IMR-90 (cell line): ENCODE data around the gene NES. TPM values are rescaled to one million over a fixed set of nuclear protein-coding genes. Genes with fewer than 3 reads are reported as not detected.

Experiments
- ATAC-seq: fragments of 200-7000 bp; cut with Tn5 transposase; 2 replicates; pipeline ENCODE4 v1.9.1; 2020; ENCODE audit warnings: low read depth, mild to moderate bottlenecking, moderate library complexity
- BruUV-seq: library from RNA; stranded (reverse); fragments of 400-500 nt; replicated peaks from 2 replicates; lab custom pipeline; 2021; lab: Mats Ljungman, UMichigan
- CTCF ChIA-PET: fragments of 300-600 bp; formaldehyde crosslinking; extraction: SDS; loops from one replicate; lab custom pipeline; 2021; ENCODE audit warnings: antibody characterized with exemption; lab: Yijun Ruan, JAX
- POLR2A ChIA-PET: fragments of 300-600 bp; sonication (Branson Sonifier 250); formaldehyde crosslinking; loops from one replicate; lab custom pipeline; 2022; ENCODE audit warnings: antibody characterized with exemption; ENCODE audit not compliant: unreplicated experiment; lab: Charles Lee
- DNase-seq: peaks from one replicate; pipeline ENCODE4 v3.0.0; 2013
- H2AFZ ChIP-seq: replicated peaks from 2 replicates; pipeline ENCODE3; 2013; ENCODE audit warnings: low read length, mild to moderate bottlenecking; ENCODE audit not compliant: poor library complexity
- H2AK5ac ChIP-seq: 2 replicates; pipeline ENCODE4 v1.6.1; 2013; ENCODE audit warnings: low read depth, low read length, inconsistent platforms
- H2AK9ac ChIP-seq: replicated peaks from 2 replicates; pipeline ENCODE3; 2013; ENCODE audit warnings: mild to moderate bottlenecking, low read depth, low read length, moderate library complexity; ENCODE audit not compliant: poor library complexity
- H2BK120ac ChIP-seq: 2 replicates; pipeline ENCODE4 v1.6.1; 2013; ENCODE audit warnings: low read depth, low read length, inconsistent platforms
- H2BK15ac ChIP-seq: 3 replicates; pipeline ENCODE4 v1.6.1; 2013; ENCODE audit warnings: low read depth, low read length, inconsistent platforms
- H2BK20ac ChIP-seq: 2 replicates; pipeline ENCODE4 v1.6.1; 2013; ENCODE audit warnings: low read depth, mild to moderate bottlenecking, inconsistent platforms, low read length, moderate library complexity
- H2BK5ac ChIP-seq: 2 replicates; pipeline ENCODE4 v1.6.1; 2013; ENCODE audit warnings: mild to moderate bottlenecking, low read depth, low read length, inconsistent platforms; ENCODE audit not compliant: poor library complexity, severe bottlenecking
- H3K14ac ChIP-seq: replicated peaks from 2 replicates; pipeline ENCODE4 v1.6.1; 2013; ENCODE audit warnings: low read depth, low read length, inconsistent platforms
- H3K18ac ChIP-seq: 2 replicates; pipeline ENCODE4 v1.6.1; 2013; ENCODE audit warnings: low read depth, low read length, control low read depth
- H3K23ac ChIP-seq: 2 replicates; pipeline ENCODE4 v1.6.1; 2013; ENCODE audit warnings: low read depth, low read length, inconsistent platforms
- H3K27ac ChIP-seq: 2 replicates; pipeline ENCODE4 v1.5.1; 2013; ENCODE audit warnings: mild to moderate bottlenecking, control low read depth, low read length; ENCODE audit not compliant: insufficient read depth
- H3K27me3 ChIP-seq: 2 replicates; pipeline ENCODE4 v1.6.1; 2013; ENCODE audit warnings: low read length; ENCODE audit not compliant: control insufficient read depth, insufficient read depth
- H3K36me3 ChIP-seq: 2 replicates; pipeline ENCODE4 v1.6.1; 2013; ENCODE audit warnings: low read length, mixed read lengths; ENCODE audit not compliant: control insufficient read depth, insufficient read depth
- H3K4ac ChIP-seq: 2 replicates; pipeline ENCODE4 v1.6.1; 2013; ENCODE audit warnings: low read depth, low read length, inconsistent platforms
- H3K4me1 ChIP-seq: 2 replicates; pipeline ENCODE4 v1.6.1; 2013; ENCODE audit warnings: low read length, mixed read lengths; ENCODE audit not compliant: control insufficient read depth, insufficient read depth
- H3K4me2 ChIP-seq: 2 replicates; pipeline ENCODE4 v1.6.1; 2013; ENCODE audit warnings: low read depth, mild to moderate bottlenecking, control low read depth, low read length, moderate library complexity
- H3K4me3 ChIP-seq: 2 replicates; pipeline ENCODE4 v1.5.1; 2013; ENCODE audit warnings: low read depth, mild to moderate bottlenecking, control low read depth, low read length, moderate library complexity; ENCODE audit not compliant: insufficient read depth
- H3K56ac ChIP-seq: 2 replicates; pipeline ENCODE4 v1.6.1; 2013; ENCODE audit warnings: low read length, inconsistent platforms; ENCODE audit not compliant: insufficient read depth; ENCODE audit errors: extremely low read depth
- H3K79me1 ChIP-seq, 2 experiments: 2 replicates each; pipeline ENCODE4 v1.6.1; 2013; ENCODE audit warnings: low read length in 2 of 2, inconsistent platforms in 1 of 2, low read depth in 1 of 2
- H3K9ac ChIP-seq: 2 replicates; pipeline ENCODE4 v1.6.1; 2013; ENCODE audit warnings: low read depth, low read length, control low read depth
- H3K9me1 ChIP-seq: 2 replicates; pipeline ENCODE4 v1.6.1; 2013; ENCODE audit warnings: low read length, inconsistent platforms; ENCODE audit not compliant: insufficient read depth
- H3K9me3 ChIP-seq: 2 replicates; pipeline ENCODE4 v1.6.1; 2013; ENCODE audit warnings: low read length; ENCODE audit not compliant: control insufficient read depth, insufficient read depth
- H4K20me1 ChIP-seq: 2 replicates; pipeline ENCODE4 v1.6.1; 2013; ENCODE audit warnings: low read length, inconsistent platforms; ENCODE audit not compliant: insufficient read depth
- H4K5ac ChIP-seq: 2 replicates; pipeline ENCODE4 v1.6.1; 2013; ENCODE audit warnings: mild to moderate bottlenecking, low read depth, low read length, control low read depth
- H4K8ac ChIP-seq, 2 experiments: 2 replicates each; pipeline ENCODE4 v1.6.1; 2013; ENCODE audit warnings: low read depth in 2 of 2, low read length in 2 of 2, control low read depth in 1 of 2, inconsistent platforms in 1 of 2
- H4K91ac ChIP-seq: 2 replicates; pipeline ENCODE4 v1.6.1; 2013; ENCODE audit warnings: low read depth, low read length, inconsistent platforms; ENCODE audit not compliant: insufficient read depth
- BHLHE40 ChIP-seq: fragments of 150-350 bp; IDR thresholded peaks from 2 replicates; pipeline ENCODE4 v1.6.1; 2016; ENCODE audit warnings: mild to moderate bottlenecking, low read depth, low read length
- CEBPB ChIP-seq: IDR thresholded peaks from 2 replicates; pipeline ENCODE4 v1.6.1; 2012; ENCODE audit warnings: low read depth, low read length, improper control_type of control experiment
- CHD1 ChIP-seq: IDR thresholded peaks from 2 replicates; pipeline ENCODE4 v1.6.1; 2012; ENCODE audit warnings: low read depth, low read length, improper control_type of control experiment
- ELK1 ChIP-seq: fragments of 150-350 bp; IDR thresholded peaks from 2 replicates; pipeline ENCODE4 v1.6.1; 2016; ENCODE audit warnings: low read depth, mild to moderate bottlenecking, low read length, moderate library complexity, borderline replicate concordance
- FOS ChIP-seq: fragments of 150-350 bp; IDR thresholded peaks from 2 replicates; pipeline ENCODE4 v1.6.1; 2016; ENCODE audit warnings: low read depth, low read length
- MAFK ChIP-seq: IDR thresholded peaks from 2 replicates; pipeline ENCODE4 v1.6.1; 2012; ENCODE audit warnings: low read depth, low read length, improper control_type of control experiment
- MAZ ChIP-seq: IDR thresholded peaks from 2 replicates; pipeline ENCODE4 v1.6.1; 2012; ENCODE audit warnings: low read depth, mild to moderate bottlenecking, low read length, improper control_type of control experiment, moderate library complexity, borderline replicate concordance
- MXI1 ChIP-seq: IDR thresholded peaks from 2 replicates; pipeline ENCODE4 v1.6.1; 2012; ENCODE audit warnings: low read depth, mild to moderate bottlenecking, low read length, moderate library complexity, borderline replicate concordance
- NFE2L2 ChIP-seq: fragments of 150-350 bp; IDR thresholded peaks from 2 replicates; pipeline ENCODE4 v1.6.1; 2016; ENCODE audit warnings: low read depth, mild to moderate bottlenecking, low read length
- POLR2A ChIP-seq: IDR thresholded peaks from 2 replicates; pipeline ENCODE4 v1.6.1; 2012; ENCODE audit warnings: mild to moderate bottlenecking, low read depth, low read length
- RAD21 ChIP-seq: IDR thresholded peaks from 2 replicates; pipeline ENCODE4 v1.6.1; 2012; ENCODE audit warnings: low read length, improper control_type of control experiment
- RCOR1 ChIP-seq: IDR thresholded peaks from 2 replicates; pipeline ENCODE4 v1.6.1; 2012; ENCODE audit warnings: mild to moderate bottlenecking, low read length, improper control_type of control experiment; ENCODE audit not compliant: insufficient replicate concordance
- RFX5 ChIP-seq: IDR thresholded peaks from 2 replicates; pipeline ENCODE4 v1.8.0; 2012; ENCODE audit warnings: low read depth, mild to moderate bottlenecking, low read length, moderate library complexity
- SMC3 ChIP-seq: fragments of 150-350 bp; IDR thresholded peaks from 2 replicates; pipeline ENCODE4 v1.6.1; 2016; ENCODE audit warnings: low read depth, mild to moderate bottlenecking, antibody characterized with exemption, low read length, moderate library complexity
- USF2 ChIP-seq: fragments of 150-350 bp; IDR thresholded peaks from 2 replicates; pipeline ENCODE4 v1.6.1; 2017; ENCODE audit warnings: mild to moderate bottlenecking, antibody characterized with exemption, low read length, low read depth
- WGBS, 2 experiments: methylation state at CpG; one replicate each; pipeline versions ENCODE4 v1.1.5 to v1.1.7; 2013; ENCODE audit warnings: missing lambda C conversion rate in 2 of 2; ENCODE audit not compliant: insufficient read length in 1 of 2; ENCODE audit errors: extremely low coverage in 2 of 2; 5-methylcytosine and 5-hydroxymethylcytosine counted together
- dilution Hi-C: fragments of 300-500 bp; cut with HindIII; formaldehyde crosslinking; loops from one replicate; pipeline ENCODE4 v1.14.3; 2018; ENCODE audit warnings: low sequenced_read_pairs; ENCODE audit not compliant: unreplicated experiment
- in situ Hi-C: fragments of 300-500 bp; cut with MboI; formaldehyde crosslinking; loops from 3 replicates; pipeline ENCODE4 v1.14.3; 2019; ENCODE audit warnings: low sequenced_read_pairs, inconsistent platforms, mixed read lengths
- intact Hi-C: fragments of 100-400 bp; cut with micrococcal nuclease; formaldehyde crosslinking; loops from 2 replicates; pipeline ENCODE4 v1.10.0; 2022
- polyA plus RNA-seq, 3 experiments: library from polyadenylated mRNA; depleted of rRNA; stranded (reverse); fragments of >200 nt; gene quantifications; 2 replicates each; pipeline ENCODE4 v1.2.3, GENCODE V29; 2012; ENCODE audit warnings: low replicate concordance in 1 of 3
- total RNA-seq: library from RNA; depleted of rRNA; stranded (reverse); fragments of >200 nt; gene quantifications from 2 replicates; pipeline ENCODE4 v1.2.3, GENCODE V29; 2012
- TF ChIP-seq, protein P1 (sequence below): conservative IDR thresholded peaks from 2 replicates; pipeline ENCODE4 v1.5.1; 2012; ENCODE audit warnings: mild to moderate bottlenecking, low read depth, low read length, improper control_type of control experiment

NES gene
- total and polyA plus RNA-seq, 2 of the 4 experiments (the other 2 are of a cell fraction): 25.3 to 40.1 TPM

GRCh38 chr1:156721535-156721934, 44.3 kb upstream of the NES start:
- no peaks in the 10 kb centered on the region for H3K27me3 ChIP-seq
- H2BK15ac ChIP-seq: no peak overlapping the region
- H2BK120ac ChIP-seq: no peak overlapping the region
- no peak overlapping the region for H3K23ac ChIP-seq
- no TSS peak for BruUV-seq
- ChIA-PET CTCF (interaction anchor here (2.5 kb wide), 1 partner anchor 32 kb away, joined by 10 read pairs; no protein-coding TSS in a partner anchor), POLR2A (no interaction called here)
- H3K4me2 ChIP-seq: no peak overlapping the region
- H3K56ac ChIP-seq: no peak overlapping the region
- peaks cover 3% of the 10 kb centered on the region; the same call in 1 of the 2 replicates for H3K4me1 ChIP-seq
- in situ Hi-C loops (loop anchor here (5.0 kb wide), 1 partner anchor 34 kb away; no protein-coding TSS in a partner anchor), intact Hi-C loops (loop anchor here (10.0 kb wide), 2 partner anchors 203 to 217 kb away; partner anchors contain the start of genes LRRC71 and MEF2D), dilution Hi-C loops (no loop called here)
- H4K8ac ChIP-seq: no peak overlapping the region
- H3K9me1 ChIP-seq: no peaks in the 10 kb centered on the region
- H2BK20ac ChIP-seq: no peak overlapping the region
- peaks cover 33% of the 10 kb centered on the region for H4K20me1 ChIP-seq
- H2AFZ ChIP-seq: no peak overlapping the region
- no peak overlapping the region for H3K4me3 ChIP-seq
- WGBS, 2 experiments: no CpG with 5 or more reads among the region's 4 CpGs
- H2AK5ac ChIP-seq: no peak overlapping the region
- DNase-seq (no peak), ATAC-seq (no peak)
- no peak overlapping the region for H4K91ac ChIP-seq
- H2AK9ac ChIP-seq: no peak overlapping the region
- H3K36me3 ChIP-seq: peaks cover 32% of the 10 kb centered on the region
- no peak overlapping the region for H4K5ac ChIP-seq
- H2BK5ac ChIP-seq: no peak overlapping the region
- no peak overlapping the region for H3K9ac ChIP-seq
- H3K4ac ChIP-seq: no peak overlapping the region
- no peak for TF ChIP-seq MXI1
- TF ChIP-seq, protein P1, sequence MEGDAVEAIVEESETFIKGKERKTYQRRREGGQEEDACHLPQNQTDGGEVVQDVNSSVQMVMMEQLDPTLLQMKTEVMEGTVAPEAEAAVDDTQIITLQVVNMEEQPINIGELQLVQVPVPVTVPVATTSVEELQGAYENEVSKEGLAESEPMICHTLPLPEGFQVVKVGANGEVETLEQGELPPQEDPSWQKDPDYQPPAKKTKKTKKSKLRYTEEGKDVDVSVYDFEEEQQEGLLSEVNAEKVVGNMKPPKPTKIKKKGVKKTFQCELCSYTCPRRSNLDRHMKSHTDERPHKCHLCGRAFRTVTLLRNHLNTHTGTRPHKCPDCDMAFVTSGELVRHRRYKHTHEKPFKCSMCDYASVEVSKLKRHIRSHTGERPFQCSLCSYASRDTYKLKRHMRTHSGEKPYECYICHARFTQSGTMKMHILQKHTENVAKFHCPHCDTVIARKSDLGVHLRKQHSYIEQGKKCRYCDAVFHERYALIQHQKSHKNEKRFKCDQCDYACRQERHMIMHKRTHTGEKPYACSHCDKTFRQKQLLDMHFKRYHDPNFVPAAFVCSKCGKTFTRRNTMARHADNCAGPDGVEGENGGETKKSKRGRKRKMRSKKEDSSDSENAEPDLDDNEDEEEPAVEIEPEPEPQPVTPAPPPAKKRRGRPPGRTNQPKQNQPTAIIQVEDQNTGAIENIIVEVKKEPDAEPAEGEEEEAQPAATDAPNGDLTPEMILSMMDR: no peak
- TF ChIP-seq USF2: no peak
- no peak for TF ChIP-seq ELK1
- TF ChIP-seq MAZ: no peak
- TF ChIP-seq BHLHE40: no peak
- TF ChIP-seq NFE2L2: no peak
- no peak for TF ChIP-seq RAD21
- no peak for TF ChIP-seq RCOR1
- TF ChIP-seq POLR2A: no peak
- TF ChIP-seq RFX5: no peak
- no peak for TF ChIP-seq CHD1
- no peak for TF ChIP-seq MAFK
- TF ChIP-seq FOS: no peak
- no peak for TF ChIP-seq SMC3
- TF ChIP-seq CEBPB: no peak
- peaks cover 8 to 49% of the 10 kb centered on the region in 2 experiments; a peak in 3 of 4 replicates for H3K79me1 ChIP-seq
- no peaks in the 10 kb centered on the region for H3K9me3 ChIP-seq
- H3K18ac ChIP-seq: no peak overlapping the region
- no peak overlapping the region for H3K14ac ChIP-seq
- H3K27ac ChIP-seq: no peak overlapping the region
